ENCODE measurements around the gene RAB31.
"Not testable (repeated sequence)": the region's sequence is repeated elsewhere in the genome, so short reads cannot be mapped to it uniquely, and the experiment has no call there.

Gene RAB31

DNA sequence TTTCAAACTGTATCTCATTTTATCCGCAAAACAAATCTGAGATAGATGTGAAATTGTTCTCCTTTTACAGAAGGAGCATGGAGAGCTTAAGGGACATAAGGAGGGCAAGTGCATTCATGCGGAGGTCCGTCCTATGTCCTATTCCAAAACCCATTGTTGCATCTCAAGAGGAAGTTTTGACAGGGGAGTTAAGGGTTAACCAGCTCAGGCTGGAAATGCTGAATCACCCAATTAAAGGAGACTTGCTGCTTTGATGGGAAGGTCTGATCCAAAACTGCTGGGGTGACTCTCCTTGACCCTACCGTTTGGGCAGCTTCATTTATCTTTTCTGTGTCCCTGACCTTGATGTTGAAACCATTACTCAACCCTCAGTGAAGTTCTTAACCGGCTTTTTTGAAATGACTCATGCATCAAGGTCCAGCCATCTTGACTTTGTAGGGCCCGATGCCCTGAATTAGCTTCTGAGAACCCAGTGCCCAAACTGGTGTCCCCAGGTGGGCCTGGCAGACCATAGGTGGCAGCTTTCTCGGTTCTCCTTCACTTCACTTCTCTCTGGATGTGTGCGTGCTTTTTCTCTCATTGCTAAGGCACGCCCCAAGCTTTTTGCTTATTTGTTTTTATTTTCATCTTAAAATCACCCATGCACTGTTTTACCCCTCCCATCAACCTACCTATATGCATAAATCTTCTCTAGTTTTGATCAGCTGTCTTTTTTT, 161.8 kb downstream of the RAB31 start:
- DNase-seq = no peak

DNA sequence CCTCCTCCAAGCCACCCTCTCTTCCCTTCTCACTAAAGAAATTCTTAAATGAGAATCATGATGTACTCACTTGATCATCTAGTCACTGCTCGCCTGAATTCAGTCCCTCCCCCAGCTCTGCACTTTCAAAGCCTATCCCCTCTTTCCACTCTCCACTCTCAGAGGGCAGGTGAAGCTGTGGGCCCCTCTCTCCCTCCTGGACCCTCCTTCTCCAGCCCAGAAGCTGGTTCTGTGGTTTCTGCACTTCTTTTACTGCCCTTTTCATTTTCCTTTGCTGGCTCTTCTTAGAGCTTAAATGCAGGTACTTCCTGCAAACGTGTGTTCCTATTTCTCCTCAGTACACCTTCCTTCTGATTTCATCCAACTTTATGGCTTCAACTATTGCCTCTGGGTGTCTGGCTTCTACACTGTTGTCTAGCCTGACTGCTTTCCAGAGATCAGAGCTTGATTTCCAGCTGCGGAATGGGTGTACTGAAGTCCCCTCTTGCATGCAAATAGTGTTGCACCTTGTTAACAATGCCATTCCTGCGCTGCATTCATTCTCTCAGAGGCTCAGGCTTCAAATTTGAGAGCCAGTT, 162.4 kb downstream of the RAB31 start:
- DNase-seq = no peak

DNA sequence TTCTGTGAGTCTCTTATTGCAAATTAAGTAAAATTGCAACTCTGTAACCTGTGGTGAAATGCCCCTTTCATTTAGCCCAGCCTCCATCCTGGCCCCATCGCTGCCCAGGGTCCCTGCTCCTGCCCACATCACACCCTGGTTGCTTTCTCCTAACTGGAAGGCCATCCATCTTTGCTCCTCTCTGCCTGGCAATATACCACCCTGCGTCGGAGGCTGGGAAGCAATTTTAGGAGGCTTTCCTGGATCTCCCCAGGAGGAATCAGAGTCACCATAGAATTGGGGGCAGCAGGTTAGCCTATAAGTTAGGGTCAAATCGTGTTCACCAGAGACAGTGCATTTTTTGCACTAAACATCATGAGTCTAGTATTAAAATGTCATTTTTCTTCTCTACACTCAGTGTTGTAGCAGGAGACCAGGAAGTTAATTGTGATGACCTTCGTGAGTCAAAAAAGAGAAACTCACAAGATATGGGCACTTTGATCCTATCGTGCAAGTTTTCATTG, 163.2 kb downstream of the RAB31 start:
- no peak for DNase-seq

DNA sequence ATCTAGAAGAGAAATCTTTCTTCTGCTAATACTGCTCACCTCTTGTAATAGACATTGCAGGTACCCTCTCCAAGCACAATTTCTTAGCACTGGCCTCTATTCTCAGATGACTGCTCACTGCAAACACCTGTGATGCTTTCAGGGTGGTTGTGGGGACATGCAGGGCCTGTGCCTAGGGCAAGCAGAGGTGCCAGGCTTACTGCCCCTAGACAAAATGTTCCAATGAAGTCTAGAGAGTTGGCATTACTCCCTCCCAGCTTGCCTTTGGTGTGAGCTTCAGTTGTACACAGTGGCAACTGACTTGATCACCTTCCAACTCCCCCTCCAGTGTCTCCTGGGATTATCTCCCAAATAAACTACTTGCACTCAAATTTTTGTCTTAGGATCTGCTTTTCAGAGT, 164.7 kb downstream of the RAB31 start:
- no peak for DNase-seq

DNA sequence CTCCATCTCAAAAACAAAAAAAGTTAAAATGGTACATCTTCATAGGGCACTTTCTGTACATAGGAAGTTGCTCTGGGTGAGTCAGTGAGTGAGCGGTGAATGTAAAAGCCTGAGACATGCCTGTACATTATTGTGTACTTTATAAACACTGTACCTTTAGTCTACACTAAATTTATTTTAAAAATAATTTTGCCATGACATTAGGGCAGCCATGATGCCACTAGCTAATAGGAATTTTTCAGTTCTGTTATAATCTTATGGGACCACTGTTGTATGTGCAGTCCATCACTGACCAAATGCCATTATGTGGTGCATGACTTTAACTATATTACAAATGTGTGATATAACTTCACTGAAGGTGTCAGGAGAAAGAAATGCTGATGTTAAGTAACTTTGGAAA, 166.6 kb downstream of the RAB31 start:
- no peak for DNase-seq

DNA sequence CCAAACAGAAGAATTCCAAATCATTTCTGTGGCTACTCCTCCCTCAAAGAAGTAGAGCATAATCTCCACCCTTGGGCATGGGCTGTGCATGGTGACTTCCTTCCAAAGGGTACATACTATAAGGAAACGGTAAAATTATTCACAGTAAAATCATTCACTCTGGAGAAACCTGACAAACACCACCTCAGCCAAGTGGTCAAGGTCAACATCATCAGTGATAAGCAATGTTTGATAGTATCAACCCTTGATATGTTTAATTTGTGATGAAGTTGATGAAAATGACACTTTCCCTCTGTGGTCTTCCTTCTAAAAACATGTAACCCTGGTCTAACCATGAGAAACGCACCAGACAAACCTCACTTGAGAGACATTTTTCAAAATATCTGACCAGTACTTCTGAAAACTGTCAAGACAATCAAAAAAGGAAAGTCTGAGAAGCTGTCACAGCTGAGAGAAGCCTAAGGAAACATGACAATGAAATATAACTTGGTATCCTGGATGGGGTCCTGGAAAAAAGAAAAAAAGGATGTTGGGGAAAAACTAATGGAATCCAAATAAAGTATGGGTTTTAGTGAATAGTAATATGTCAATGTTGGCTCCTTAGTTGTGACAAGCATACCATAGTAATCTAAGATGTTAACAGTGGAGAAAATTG, 168.2 kb downstream of the RAB31 start:
- DNase-seq = no peak

DNA sequence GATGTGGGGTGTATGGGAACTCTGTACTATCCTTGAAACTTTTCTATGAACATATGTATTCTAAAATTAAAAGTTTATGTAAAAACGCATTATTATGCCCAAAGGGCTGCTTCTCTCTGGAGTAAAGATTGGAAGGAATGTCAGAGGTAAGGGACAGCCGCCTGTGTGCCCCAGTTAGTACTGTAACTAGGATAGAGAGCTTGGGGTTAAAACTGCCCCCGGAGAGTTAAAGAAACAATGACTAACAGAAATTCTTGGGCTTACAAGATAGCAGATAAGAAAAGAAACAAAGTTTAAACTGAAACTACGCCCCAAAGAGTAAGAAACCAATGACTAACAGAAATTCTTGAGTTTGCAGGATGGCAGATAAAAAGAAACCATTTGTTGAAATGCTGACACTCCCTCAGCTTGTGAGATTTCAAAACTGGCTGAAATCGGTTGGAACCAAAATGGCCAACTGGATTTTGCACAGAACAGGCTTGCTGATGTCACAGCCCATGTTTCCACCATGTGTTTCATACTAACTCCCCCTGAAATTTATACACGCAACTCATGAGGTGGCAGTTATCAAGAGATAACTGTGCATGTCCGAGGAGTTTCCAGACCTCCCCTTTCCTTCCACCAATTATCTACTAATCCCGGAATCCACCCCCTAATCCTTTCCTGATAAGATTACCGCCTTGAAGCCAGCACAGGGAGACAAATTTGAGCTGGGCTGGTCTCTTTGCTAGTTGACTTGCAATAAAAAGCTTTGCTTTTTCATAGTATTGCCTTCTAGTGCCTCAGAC, 169.0 kb downstream of the RAB31 start:
- no peak for DNase-seq

DNA sequence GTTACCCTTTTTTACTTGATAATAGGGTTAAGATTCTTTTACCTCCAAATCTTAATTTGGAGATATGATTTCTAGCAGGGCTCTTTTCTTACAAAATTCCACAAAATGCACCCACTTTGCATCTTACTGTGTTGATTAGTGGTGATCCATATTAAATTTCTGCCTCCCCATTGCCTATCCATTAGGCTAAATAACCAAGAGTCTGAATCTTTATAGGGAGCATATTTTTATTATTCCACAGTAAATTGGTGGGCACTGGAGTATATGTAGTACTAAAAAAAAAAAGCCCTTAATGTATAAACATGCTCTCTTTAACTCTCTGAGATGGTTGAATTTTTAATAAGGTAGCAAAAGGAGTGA, 169.5 kb downstream of the RAB31 start:
- DNase-seq = no peak

DNA sequence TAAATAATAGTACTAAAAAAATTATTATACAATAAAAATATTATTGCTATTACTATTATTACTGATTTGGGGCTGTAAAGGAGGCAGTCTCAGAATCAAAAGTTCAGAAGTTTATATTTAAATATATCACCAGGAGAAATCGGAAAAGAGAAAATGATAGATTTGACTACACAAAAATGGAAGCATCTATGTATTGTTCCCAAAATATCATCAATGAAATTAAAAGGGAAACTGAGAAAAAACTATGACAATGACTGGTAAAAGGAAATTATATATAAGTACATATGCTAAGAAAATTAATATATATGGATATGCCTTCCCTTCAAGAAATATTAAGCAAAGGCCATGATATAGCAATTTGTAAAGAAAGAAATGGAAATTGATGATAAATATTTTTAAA, 170.0 kb downstream of the RAB31 start:
- no peak for DNase-seq

DNA sequence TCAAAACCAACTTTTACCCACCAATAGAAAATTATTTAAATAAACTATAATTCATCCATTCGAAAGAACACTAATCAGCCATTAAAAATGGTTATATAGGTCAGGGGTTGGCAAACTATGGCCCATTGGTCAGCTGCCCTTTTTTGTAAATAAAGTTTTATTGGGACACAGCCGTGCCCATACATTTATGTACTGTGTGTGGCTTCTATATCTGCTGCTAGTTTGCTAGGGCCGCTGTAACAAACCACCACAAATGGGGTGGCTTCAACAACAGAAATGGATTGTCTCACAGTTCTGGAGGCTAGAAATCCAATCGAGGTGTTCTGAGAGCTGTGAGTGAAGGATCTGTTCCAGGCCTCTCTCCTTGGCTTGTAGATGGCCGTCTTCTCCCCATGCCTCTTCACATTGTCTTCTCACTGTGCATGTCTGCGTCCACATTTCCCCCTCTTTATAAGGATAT, 170.7 kb downstream of the RAB31 start:
- no peak for DNase-seq

DNA sequence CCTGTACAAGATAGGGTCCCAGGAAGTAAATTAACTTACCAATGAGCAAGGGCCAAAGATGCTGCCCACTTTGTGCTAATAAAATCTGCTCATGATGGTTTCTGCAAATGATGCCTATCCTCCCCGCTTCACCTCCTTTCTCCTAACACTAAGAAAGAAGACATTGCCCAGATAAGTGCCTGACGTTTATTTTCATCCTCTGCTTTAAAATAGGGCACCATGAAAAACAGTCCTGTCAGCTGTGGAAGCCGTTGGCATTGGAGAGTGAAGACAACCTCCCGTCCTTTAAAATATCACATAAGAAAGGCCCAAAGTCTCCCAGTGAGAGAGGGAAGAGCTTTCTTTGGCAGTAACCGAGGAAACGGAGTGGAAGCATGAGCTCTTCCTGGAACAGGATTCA, 176.0 kb downstream of the RAB31 start:
- DNase-seq = no peak

DNA sequence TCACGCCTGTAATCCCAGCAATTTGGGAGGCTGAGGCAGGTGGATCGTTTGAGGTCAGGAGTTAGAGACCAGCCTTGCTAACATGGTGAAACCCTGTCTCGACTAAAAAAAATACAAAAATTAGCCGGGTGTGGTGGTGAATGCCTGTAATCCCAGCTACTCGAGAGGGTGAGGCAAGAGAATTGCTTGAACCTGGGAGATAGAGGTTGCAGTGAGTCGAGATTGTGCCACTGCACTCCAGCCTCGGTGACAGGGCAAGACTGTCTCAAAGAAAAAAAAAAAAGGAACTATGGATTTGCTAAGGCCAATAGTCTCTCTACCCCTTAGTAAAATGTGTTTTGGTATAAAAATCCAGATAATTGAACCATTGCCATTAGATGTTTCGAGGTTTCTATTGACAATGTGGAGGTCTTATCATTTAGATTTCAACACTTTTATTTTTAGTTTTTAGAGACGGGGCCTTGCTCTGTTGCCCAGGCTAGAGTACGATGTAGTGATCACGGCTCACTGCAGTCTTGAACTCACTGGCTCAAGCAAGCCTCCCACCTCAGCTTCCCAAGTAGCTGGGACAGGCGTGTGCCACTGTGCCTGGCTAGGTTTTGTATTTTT, 176.5 kb downstream of the RAB31 start:
- no peak for DNase-seq

DNA sequence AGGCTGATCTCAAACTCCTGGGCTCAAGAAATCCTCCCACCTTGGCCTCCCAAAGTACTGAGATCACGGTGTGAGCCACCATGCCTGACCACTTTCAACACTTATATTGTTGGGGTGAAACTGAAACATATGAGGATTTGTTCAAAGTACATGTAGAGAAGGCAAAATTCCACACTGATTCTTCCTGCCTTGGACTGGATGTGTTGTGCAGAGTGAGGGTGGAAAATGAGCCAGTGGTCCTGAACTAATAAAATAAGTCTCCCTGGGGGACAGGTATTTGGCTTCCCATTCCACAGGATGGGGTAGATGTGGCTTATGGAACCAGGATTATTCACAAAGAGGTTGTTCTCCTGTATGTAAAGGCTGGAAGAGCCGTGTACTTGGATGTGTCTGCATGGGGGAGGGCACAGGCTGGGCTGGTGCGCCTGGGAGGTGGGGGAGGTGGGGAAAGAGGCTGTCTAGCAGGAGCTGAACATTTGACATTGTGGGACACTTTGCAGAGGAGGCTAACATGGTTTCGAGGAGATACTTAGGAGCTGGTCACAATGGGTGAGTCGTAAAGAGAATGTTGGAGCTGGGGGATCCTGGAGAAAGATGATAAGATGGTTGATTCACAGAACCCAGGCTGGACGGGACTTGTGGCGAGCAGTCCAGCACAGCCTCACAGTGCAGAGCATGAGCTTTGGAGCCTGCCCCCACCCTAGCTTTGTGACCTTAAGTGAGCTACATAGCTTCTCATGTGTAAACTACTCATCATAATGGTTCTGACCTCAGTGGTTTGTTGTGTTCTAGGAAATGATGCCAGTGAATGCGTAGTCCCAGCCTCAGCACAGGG, 177.3 kb downstream of the RAB31 start, which contains the start of gene TXNDC2:
TXNDC2 (plus strand) TSS at position 804 of the 835 bp plus-strand sequence. CDS start 708 bp downstream, outside the sequence.
- no peak for DNase-seq

DNA sequence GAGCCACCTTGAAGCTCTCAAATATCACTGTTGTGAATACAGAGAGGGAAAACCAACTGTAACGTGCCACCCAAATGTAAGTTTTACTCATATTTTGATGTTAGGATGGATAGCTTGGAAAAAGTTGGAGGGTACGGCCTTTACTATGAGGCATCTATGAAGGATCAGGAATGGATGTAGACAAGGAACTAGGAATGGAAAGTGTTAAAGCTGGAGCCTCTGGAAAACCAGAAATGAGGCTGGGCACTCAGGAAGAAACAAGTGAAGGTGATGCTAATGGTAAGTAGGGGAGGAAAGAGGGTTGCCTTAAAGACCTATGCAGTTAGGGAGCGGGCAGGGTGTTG, 177.9 kb downstream of the RAB31 start:
- DNase-seq = no peak

DNA sequence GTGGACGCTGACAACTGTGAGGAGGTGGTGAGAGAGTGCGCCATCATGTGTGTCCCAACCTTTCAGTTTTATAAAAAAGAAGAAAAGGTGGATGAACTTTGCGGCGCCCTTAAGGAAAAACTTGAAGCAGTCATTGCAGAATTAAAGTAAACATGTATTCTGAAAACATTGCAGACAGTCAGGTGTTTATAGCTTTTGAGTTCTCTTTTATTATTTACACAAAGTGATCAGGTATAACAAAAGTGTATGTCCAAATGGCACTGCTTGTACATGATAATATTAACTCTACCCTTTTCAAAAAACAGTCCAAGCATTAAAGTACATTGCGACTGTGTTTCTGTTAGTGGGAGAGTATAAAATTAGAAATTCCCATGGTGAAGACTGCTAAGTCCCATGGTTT, 179.9 kb downstream of the RAB31 start:
- no peak for DNase-seq

DNA sequence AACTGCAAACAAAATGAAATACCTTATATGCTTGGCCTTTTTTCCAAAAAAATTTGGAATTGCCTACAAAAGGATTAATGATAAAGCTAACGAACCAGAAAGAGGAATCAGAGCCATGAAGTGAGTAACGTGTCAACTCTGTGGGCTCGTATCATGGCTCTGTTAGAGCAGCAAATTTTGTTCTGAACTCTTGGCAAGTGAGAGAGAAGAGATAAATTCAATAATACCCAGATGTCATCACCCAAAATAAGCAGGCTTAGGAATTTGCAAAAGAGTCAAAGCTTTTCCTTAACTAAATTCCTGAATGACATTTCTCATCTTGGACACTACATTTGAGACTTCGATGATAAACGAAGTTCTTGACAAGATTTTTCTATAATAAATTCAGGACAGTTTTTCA, 182.1 kb downstream of the RAB31 start:
- no peak for DNase-seq

DNA sequence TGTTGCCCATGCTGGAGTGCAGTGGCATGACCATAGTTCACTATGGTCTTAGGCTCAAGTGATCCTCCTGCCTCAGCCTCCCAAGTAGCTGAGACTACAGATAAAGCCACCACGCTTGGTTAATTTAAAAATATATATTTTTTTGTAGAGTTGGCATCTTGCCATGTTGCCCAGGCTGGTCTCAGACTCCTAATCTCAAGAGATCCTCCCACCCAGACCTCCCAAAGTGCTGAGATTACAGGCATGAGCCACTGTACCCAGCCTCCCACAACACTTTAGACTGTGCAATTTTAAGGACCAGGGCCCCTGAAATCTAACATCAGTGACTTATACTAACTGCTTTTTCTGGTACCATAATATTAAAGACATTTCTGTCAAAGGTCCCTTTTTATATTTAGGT, 182.9 kb downstream of the RAB31 start:
- DNase-seq = no peak

DNA sequence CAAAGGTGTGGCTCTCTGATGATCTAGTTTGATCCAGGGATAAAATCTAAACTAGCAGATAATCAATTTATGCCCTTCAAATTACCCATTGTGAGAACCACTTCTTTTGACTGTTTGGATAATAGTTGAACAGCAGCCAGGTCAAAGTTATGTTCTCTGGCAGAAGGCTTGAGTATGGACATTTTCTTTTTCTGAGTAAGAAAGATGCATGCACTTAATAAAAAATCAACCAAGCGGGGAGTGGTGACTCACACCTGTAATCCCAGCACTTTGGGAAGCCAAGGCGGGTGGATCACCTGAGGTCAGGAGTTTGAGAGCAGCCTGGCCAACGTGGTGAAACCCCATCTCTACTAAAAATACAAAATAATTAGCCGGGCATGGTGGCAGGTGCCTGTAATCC, 183.4 kb downstream of the RAB31 start:
- not testable (repeated sequence) for DNase-seq

DNA sequence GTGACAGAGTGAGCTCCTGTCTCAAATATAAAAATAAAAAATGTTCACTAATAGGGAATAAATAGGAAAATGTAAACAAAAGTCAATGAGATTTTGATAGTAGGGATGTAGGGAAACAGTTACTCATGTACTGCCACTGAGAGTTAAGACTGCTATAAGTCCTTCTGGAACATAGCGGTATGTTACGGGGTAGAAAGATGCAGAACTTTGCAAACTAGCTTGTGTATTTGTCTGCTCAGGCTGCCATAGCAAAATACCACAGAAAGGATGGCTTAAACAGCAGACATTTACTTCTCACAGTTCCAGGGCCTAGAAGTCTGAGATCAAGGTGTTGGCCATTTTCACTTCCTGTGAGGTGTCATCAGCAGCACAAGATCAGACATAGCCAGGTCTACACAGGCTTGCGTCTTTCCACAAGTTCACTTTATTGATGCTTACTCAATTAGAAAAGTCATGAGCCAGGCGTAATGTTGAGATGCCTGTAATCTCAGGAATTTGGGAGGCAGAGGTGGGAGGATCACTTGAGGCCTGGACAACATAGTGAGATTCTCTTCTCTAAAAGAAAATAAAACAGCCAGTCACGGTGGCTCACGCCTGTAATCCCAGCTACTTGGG, 186.5 kb downstream of the RAB31 start:
- DNase-seq = no peak

DNA sequence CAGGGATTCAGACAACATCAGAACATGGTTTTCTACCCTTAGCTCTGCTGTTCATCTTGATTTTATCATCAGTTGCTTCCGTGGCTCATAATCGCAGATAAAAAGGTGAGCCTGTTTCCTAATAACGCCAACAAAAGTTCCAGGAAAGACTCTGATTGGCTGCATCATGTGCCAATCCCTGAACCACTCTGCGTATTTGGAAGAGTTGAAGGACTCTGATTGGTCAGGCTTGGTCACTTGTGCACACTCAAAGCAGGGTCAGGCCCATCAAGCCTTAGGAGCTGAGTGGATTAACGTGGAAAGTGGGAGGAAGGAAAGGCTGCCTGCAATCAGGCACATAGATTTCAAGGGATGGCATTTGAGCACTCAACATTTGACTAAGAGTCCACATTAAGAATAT, 189.0 kb downstream of the RAB31 start:
- DNase-seq = no peak

DNA sequence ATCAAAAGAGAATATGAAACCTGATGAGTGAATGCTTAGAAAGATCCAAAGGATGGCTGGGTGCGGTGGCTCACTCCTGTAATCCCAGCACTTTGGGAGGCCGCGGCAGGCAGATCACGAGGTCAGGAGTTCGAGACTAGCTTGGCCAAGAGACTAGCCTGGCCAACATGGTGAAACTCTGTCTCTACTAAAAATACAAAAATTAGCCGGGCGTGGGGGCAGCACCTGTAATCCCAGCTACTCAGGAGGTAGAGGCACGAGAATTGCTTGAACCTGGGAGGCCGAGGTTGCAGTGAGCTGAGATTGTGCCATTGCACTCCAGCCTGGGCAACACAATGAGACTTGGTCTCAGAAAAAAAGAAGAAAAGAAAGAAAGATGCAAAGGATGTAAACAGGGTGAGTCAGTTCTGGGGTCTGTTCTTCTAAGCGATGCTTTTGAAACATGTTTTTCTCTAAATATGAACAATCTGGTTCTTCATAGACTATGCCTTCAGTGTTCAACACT, 189.7 kb downstream of the RAB31 start:
- not testable (repeated sequence) for DNase-seq
